HS-27A (cell line): Measurements from ENCODE around the gene FBXO17.
A peak's percentile ranks its signal among the peaks of the same experiment; 100 is the strongest.
"Not testable (repeated sequence)": the region's sequence is repeated elsewhere in the genome, so short reads cannot be mapped to it uniquely, and the experiment has no call there.

Experiments
- DNase-seq: peaks from one replicate; pipeline ENCODE4 v3.0.0-alpha.2; 2012; ENCODE audit warnings: low read depth, missing footprints

The FBXO17 gene

GRCh38 chr19:38979812-38980211, 4.3 kb upstream of the FBXO17 start:
- no peak for DNase-seq

- no peak for DNase-seq
Measured at GRCh38 chr19:38978326-38978689, 2.8 kb upstream of the FBXO17 start.

GRCh38 chr19:38977445-38978325, 2.1 kb upstream of the FBXO17 start:
- DNase-seq = no peak

- DNase-seq = peak; percentile 41
Measured at GRCh38 chr19:38975861-38976271, 324 bp upstream of the FBXO17 start.

- no peak for DNase-seq
Measured at GRCh38 chr19:38974624-38975213, 823 bp downstream of the FBXO17 start.

- DNase-seq = no peak
Measured at GRCh38 chr19:38971672-38972071, 3.9 kb downstream of the FBXO17 start.

GRCh38 chr19:38970664-38971532, 4.6 kb downstream of the FBXO17 start:
- no peak for DNase-seq

GRCh38 chr19:38966149-38966548, 9.4 kb downstream of the FBXO17 start:
- not testable (repeated sequence) for DNase-seq

- DNase-seq = no peak
Measured at GRCh38 chr19:38964738-38965137, 10.8 kb downstream of the FBXO17 start.

GRCh38 chr19:38959618-38960017, 15.9 kb downstream of the FBXO17 start:
- no peak for DNase-seq

GRCh38 chr19:38958301-38958700, 17.2 kb downstream of the FBXO17 start:
- DNase-seq = no peak

- no peak for DNase-seq
Measured at GRCh38 chr19:38956264-38956663, 19.3 kb downstream of the FBXO17 start.

GRCh38 chr19:38953677-38954076, 21.9 kb downstream of the FBXO17 start:
- no peak for DNase-seq

- no peak for DNase-seq
Measured at GRCh38 chr19:38952395-38953165, 23.0 kb downstream of the FBXO17 start.

- no peak for DNase-seq
Measured at GRCh38 chr19:38951187-38951586, 24.4 kb downstream of the FBXO17 start.

- DNase-seq = no peak
Measured at GRCh38 chr19:38949580-38950367, 25.8 kb downstream of the FBXO17 start.

GRCh38 chr19:38946229-38947010, 29.1 kb downstream of the FBXO17 start:
- no peak for DNase-seq

GRCh38 chr19:38945562-38946228, 29.8 kb downstream of the FBXO17 start:
- DNase-seq = no peak

GRCh38 chr19:38944981-38945506, 30.5 kb downstream of the FBXO17 start:
- DNase-seq = no peak
